Endothelial cell of umbilical vein (primary cell): ENCODE results near the gene SPRED1. TPM values are rescaled to one million over a fixed set of nuclear protein-coding genes. Genes with fewer than 3 reads are reported as not detected.

ENCODE experiments used
- Bru-seq: library from RNA; stranded (reverse); fragments of 400-500 nt; gene quantifications from one replicate; lab custom pipeline; 2021; lab: Mats Ljungman, UMichigan
- BruChase-seq, 2 experiments: library from RNA; stranded (reverse); fragments of 400-500 nt; gene quantifications; one replicate each; lab custom pipeline; 2021; lab: Mats Ljungman, UMichigan
- BruUV-seq: library from RNA; stranded (reverse); fragments of 400-500 nt; replicated peaks from 2 replicates; lab custom pipeline; 2021; lab: Mats Ljungman, UMichigan
- CTCF ChIA-PET: fragments of 300-600, 350-600 bp; sonication (Branson Sonifier 250); formaldehyde crosslinking; loops from one replicate; lab custom pipeline; 2021; ENCODE audit warnings: antibody characterized with exemption, inconsistent platforms; lab: Charles Lee
- POLR2A ChIA-PET: fragments of 300-600, 350-600 bp; sonication (Branson Sonifier 250); formaldehyde crosslinking; loops from one replicate; lab custom pipeline; 2021; ENCODE audit warnings: antibody characterized with exemption, inconsistent platforms; lab: Charles Lee
- DNase-seq: peaks from one replicate; pipeline ENCODE4 v3.0.0-alpha.2; 2011; ENCODE audit warnings: low read depth, low spot score
- FAIRE-seq: peaks from 2 replicates; lab custom pipeline; 2011; peaks lifted over from hg19 to GRCh38; lab: Jason Lieb, UNC
- H2AFZ ChIP-seq: 2 replicates; pipeline ENCODE4 v1.6.0; 2012; ENCODE audit warnings: low read depth, low read length, control low read depth, inconsistent platforms
- H3K27ac ChIP-seq: 2 replicates; pipeline ENCODE4 v1.5.1; 2011; ENCODE audit warnings: low read depth, mild to moderate bottlenecking, control low read depth, low read length, moderate library complexity; ENCODE audit not compliant: insufficient read depth
- H3K27me3 ChIP-seq, 2 experiments: 2 replicates each; pipeline versions ENCODE4 v1.6.0 to v1.6.1; 2011; ENCODE audit warnings: low read length in 2 of 2, mixed read lengths in 1 of 2; ENCODE audit not compliant: control insufficient read depth in 2 of 2, insufficient read depth in 2 of 2
- H3K36me3 ChIP-seq, 2 experiments: 2 replicates in 1 of 2; 3 replicates in 1 of 2; pipeline ENCODE4 v1.5.1; 2011; ENCODE audit warnings: low read length in 2 of 2, mild to moderate bottlenecking in 1 of 2, moderate library complexity in 1 of 2; ENCODE audit not compliant: control insufficient read depth in 2 of 2, insufficient read depth in 2 of 2; ENCODE audit errors: extremely low read depth in 1 of 2
- H3K4me1 ChIP-seq: 3 replicates; pipeline ENCODE4 v1.5.1; 2011; ENCODE audit warnings: mild to moderate bottlenecking, low read length; ENCODE audit not compliant: control insufficient read depth, insufficient read depth; ENCODE audit errors: extremely low read depth
- H3K4me2 ChIP-seq: 2 replicates; pipeline ENCODE4 v1.6.1; 2011; ENCODE audit warnings: low read length, control low read depth, mixed read lengths; ENCODE audit not compliant: insufficient read depth
- H3K4me3 ChIP-seq, 3 experiments: fragments of 200-600 bp in 1 of 3; sonication (generic), shearing (Covaris generic) in 1 of 3; replicated peaks in 1 of 3; 2 replicates each; pipeline ENCODE4 v1.5.1; 2011 to 2016; ENCODE audit warnings: control low read depth in 3 of 3, low read length in 3 of 3, mild to moderate bottlenecking in 2 of 3, inconsistent platforms in 1 of 3, low read depth in 1 of 3, moderate library complexity in 1 of 3; ENCODE audit not compliant: insufficient read depth in 1 of 3
- H3K79me2 ChIP-seq: 2 replicates; pipeline ENCODE4 v1.6.0; 2012; ENCODE audit warnings: low read length, inconsistent platforms; ENCODE audit not compliant: control insufficient read depth, insufficient read depth
- H3K9ac ChIP-seq: replicated peaks from 2 replicates; pipeline ENCODE3; 2011; ENCODE audit warnings: low read length, control low read depth; ENCODE audit not compliant: insufficient read depth; ENCODE audit errors: extremely low read depth
- H3K9me1 ChIP-seq: replicated peaks from 3 replicates; pipeline ENCODE4 v1.6.0; 2011; ENCODE audit warnings: mild to moderate bottlenecking, low read length; ENCODE audit not compliant: control insufficient read depth, insufficient read depth; ENCODE audit errors: extremely low read depth
- H3K9me3 ChIP-seq: replicated peaks from 2 replicates; pipeline ENCODE4 v1.5.1; 2012; ENCODE audit warnings: low read length, inconsistent platforms; ENCODE audit not compliant: control insufficient read depth, insufficient read depth
- H4K20me1 ChIP-seq: replicated peaks from 2 replicates; pipeline ENCODE3; 2011; ENCODE audit warnings: mild to moderate bottlenecking, low read length; ENCODE audit not compliant: control insufficient read depth, insufficient read depth; ENCODE audit errors: extremely low read depth
- FOS ChIP-seq: IDR thresholded peaks from 2 replicates; pipeline ENCODE4 v1.6.1; 2011; ENCODE audit warnings: mild to moderate bottlenecking, low read length, moderate library complexity, borderline replicate concordance; ENCODE audit not compliant: insufficient read depth
- POLR2AphosphoS5 ChIP-seq: IDR thresholded peaks from 2 replicates; pipeline ENCODE4 v1.6.1; 2012; ENCODE audit warnings: low read depth, mild to moderate bottlenecking, control low read depth, low read length, moderate library complexity; ENCODE audit not compliant: insufficient read depth
- dilution Hi-C: fragments of 300-500 bp; cut with MboI; formaldehyde crosslinking; loops from one replicate; pipeline ENCODE4 v1.15.0; 2019; ENCODE audit warnings: low sequenced_read_pairs; ENCODE audit not compliant: extremely low pct_ligation_motif_present
- intact Hi-C: fragments of 100-400 bp; cut with micrococcal nuclease; formaldehyde crosslinking; loops from one replicate; pipeline ENCODE4 v1.10.0; 2022
- long read RNA-seq: library from polyadenylated mRNA; stranded (forward); transcript quantifications from one replicate; pipeline ENCODE4 v2.0.0, GENCODE V29; 2021
- polyA minus RNA-seq, 3 experiments: library from RNA; depleted of rRNA, polyadenylated mRNA; stranded (reverse); fragments of >200 nt; gene quantifications; 1 replicate in 1 of 3; 2 replicates in 2 of 3; pipeline ENCODE4 v1.2.3, GENCODE V29; 2011
- polyA plus RNA-seq, 4 experiments: library from polyadenylated mRNA; depleted of rRNA in 3 of 4; stranded (reverse) in 3 of 4; unstranded in 1 of 4; fragments of >200 nt; gene quantifications; 2 replicates each; pipeline versions ENCODE4 v1.2.1 to v1.2.3, GENCODE V29; 2011 to 2012; ENCODE audit warnings: missing spikeins in 1 of 4
- total RNA-seq: library from RNA; stranded (reverse); gene quantifications from 2 replicates; pipeline ENCODE4 v1.2.3, GENCODE V29; 2021

The SPRED1 gene
- total RNA-seq (10.7 and 16.4 TPM in 2 replicates), polyA plus RNA-seq (0.96 and 1.3 TPM in 2 replicates), polyA minus RNA-seq (8.3 and 8.5 TPM in 2 replicates), Bru-seq, nascent RNA (percentile 86 among the genes with signal in this experiment), BruChase-seq, experiment 1, labeled RNA remaining after a 6-hour chase (percentile 68 among the genes with signal in this experiment), BruChase-seq, experiment 2, labeled RNA remaining after a 2-hour chase (percentile 84 among the genes with signal in this experiment)
- polyA plus RNA-seq (2011; cell fraction: cytosol; rRNA removed) = 1.7 and 1.8 TPM in 2 replicates
- 3.6 and 5.8 TPM in 2 replicates for polyA plus RNA-seq (2011; cell fraction: nucleus; rRNA removed)
- 7.6 and 9.1 TPM in 2 replicates for polyA plus RNA-seq (2012)
- polyA minus RNA-seq (2011; cell fraction: cytosol; rRNA and poly(A)+ RNA removed) = 5.8 TPM
- polyA minus RNA-seq (2011; cell fraction: nucleus; rRNA and poly(A)+ RNA removed) = 12.9 and 14.6 TPM in 2 replicates
- long read RNA-seq, full-length matches to known transcripts = 15 of 17 reads
- long read RNA-seq, partial matches to known transcripts = 0 of 17 reads
- long read RNA-seq, other reads (novel, unspliced or antisense) = 2 of 17 reads

- BruUV-seq = no TSS peak
- intact Hi-C loops = loop anchor here (2.0 to 5.0 kb wide), 2 partner anchors 250 to 1155 kb away; no protein-coding TSS in a partner anchor
- ChIA-PET POLR2A (interaction anchor here (0.6 kb wide), 1 partner anchor 28 kb away, joined by 3 read pairs; no protein-coding TSS in a partner anchor), CTCF (interaction anchor here (0.7 to 3.1 kb wide), 19 partner anchors 11 to 256 kb away, joined by 3 to 22 read pairs (median 4); no protein-coding TSS in a partner anchor)
- H3K36me3 ChIP-seq = no peaks in the 10 kb centered on the region
- peak within 1 kb of the TSS; percentile 58 for H2AFZ ChIP-seq
- peak; percentile 62 for FAIRE-seq
- peak within 1 kb of the TSS; percentile 69 for H3K27ac ChIP-seq
- H3K27me3 ChIP-seq = peaks cover 5 to 9% of the 10 kb centered on the region in 2 experiments
- peak; percentile 69 for DNase-seq
- TF ChIP-seq FOS = no peak
- TF ChIP-seq POLR2AphosphoS5 = peak; percentile 24
- peak within 1 kb of the TSS; percentile 79 for H3K9ac ChIP-seq
- peak within 1 kb of the TSS; percentile 96 for H3K4me2 ChIP-seq
- dilution Hi-C loops = no loop called here
- no peaks in the 10 kb centered on the region for H3K9me3 ChIP-seq
- no peaks in the 10 kb centered on the region for H3K9me1 ChIP-seq
- peaks cover 52% of the 10 kb centered on the region for H3K79me2 ChIP-seq
- peaks cover 22% of the 10 kb centered on the region for H3K4me1 ChIP-seq
- peak within 1 kb of the TSS; percentile 77 to 95 (median 91) for H3K4me3 ChIP-seq
- peaks cover 3% of the 10 kb centered on the region for H4K20me1 ChIP-seq
Measured at GRCh38 chr15:38252481-38253350, at the start of gene SPRED1. SPRED1 (plus strand) TSS chr15:38252836; CDS start chr15:38253186, 350 bp downstream.
